B cell (primary cell): ENCODE measurements around the gene MISP3. TPM values are rescaled to one million over a fixed set of nuclear protein-coding genes. Genes with fewer than 3 reads are reported as not detected.

Experiments used
- ATAC-seq: fragments of 200-7000 bp; cut with Tn5 transposase; one replicate; pipeline ENCODE4 v1.10.0; 2021; ENCODE audit warnings: low read depth, mild to moderate bottlenecking, moderate number of reproducible peaks, moderate library complexity
- CTCF ChIA-PET: fragments of 350-600 bp; sonication (Branson Sonifier 250); formaldehyde crosslinking; loops from one replicate; lab custom pipeline; 2021; ENCODE audit warnings: antibody characterized with exemption, inconsistent platforms; lab: Charles Lee
- POLR2A ChIA-PET: fragments of 350-600 bp; sonication (Branson Sonifier 250); formaldehyde crosslinking; loops from one replicate; lab custom pipeline; 2021; ENCODE audit warnings: antibody characterized with exemption; lab: Charles Lee
- DNase-seq: peaks from one replicate; pipeline ENCODE4 v3.0.0; 2013
- H2AFZ ChIP-seq: 2 replicates; pipeline ENCODE4 v1.6.1; 2012; ENCODE audit warnings: mild to moderate bottlenecking, low read depth, low read length; ENCODE audit not compliant: insufficient read depth, poor library complexity, severe bottlenecking
- H3K27ac ChIP-seq, 2 donors: 1 replicate in 1 of 2; 2 replicates in 1 of 2; pipeline ENCODE4 v1.5.1; 2012 to 2013; ENCODE audit warnings: low read length in 2 of 2, mild to moderate bottlenecking in 2 of 2, moderate library complexity in 1 of 2
- H3K27me3 ChIP-seq, 4 experiments: fragments of 200-600 bp in 1 of 4; sonication (generic) in 1 of 4; replicated peaks in 1 of 4; 1 replicate in 2 of 4; 2 replicates in 2 of 4; pipeline versions ENCODE4 v1.6.1 to v1.7.0; 2013 to 2016; ENCODE audit warnings: low read length in 3 of 4, mild to moderate bottlenecking in 2 of 4, mixed read lengths in 1 of 4, moderate library complexity in 1 of 4; ENCODE audit not compliant: insufficient read depth in 4 of 4, control insufficient read depth in 3 of 4; ENCODE audit errors: control extremely low read depth in 1 of 4
- H3K36me3 ChIP-seq, 2 experiments: replicated peaks in 1 of 2; 1 replicate in 1 of 2; 2 replicates in 1 of 2; pipeline versions ENCODE4 v1.6.1 to v1.7.1; 2013; ENCODE audit warnings: low read length in 1 of 2; ENCODE audit not compliant: insufficient read depth in 2 of 2, control insufficient read depth in 1 of 2; ENCODE audit errors: control extremely low read depth in 1 of 2, extremely low read depth in 1 of 2
- H3K4me1 ChIP-seq, 2 donors: fragments of 200-600 bp in 1 of 2; sonication (generic) in 1 of 2; 1 replicate in 1 of 2; 2 replicates in 1 of 2; pipeline versions ENCODE4 v1.5.1 to v1.6.1; 2013 to 2017; ENCODE audit warnings: low read length in 2 of 2; ENCODE audit not compliant: control insufficient read depth in 2 of 2, insufficient read depth in 2 of 2
- H3K4me2 ChIP-seq: replicated peaks from 2 replicates; pipeline ENCODE3; 2012; ENCODE audit warnings: mild to moderate bottlenecking, low read depth, low read length; ENCODE audit not compliant: poor library complexity, severe bottlenecking
- H3K4me3 ChIP-seq, 5 experiments: fragments of 200-600 bp in 1 of 5; sonication (generic) in 1 of 5; 1 replicate in 3 of 5; 2 replicates in 2 of 5; pipeline versions ENCODE4 v1.5.1 to v1.7.0; 2011 to 2016; ENCODE audit warnings: low read length in 4 of 5, mild to moderate bottlenecking in 4 of 5, low read depth in 2 of 5, control low read depth in 1 of 5, moderate library complexity in 1 of 5; ENCODE audit not compliant: insufficient read depth in 1 of 5; ENCODE audit errors: control extremely low read depth in 1 of 5, extremely low read depth in 1 of 5
- H3K79me2 ChIP-seq: fragments of 200-600 bp; sonication (generic); one replicate; pipeline ENCODE4 v1.6.0; 2016; ENCODE audit warnings: low read length; ENCODE audit not compliant: control insufficient read depth, insufficient read depth
- H3K9ac ChIP-seq: fragments of 200-600 bp; sonication (generic); 2 replicates; pipeline ENCODE4 v1.6.1; 2017; ENCODE audit warnings: mild to moderate bottlenecking, low read length, moderate library complexity
- H3K9me3 ChIP-seq, 3 donors: one replicate each; pipeline versions ENCODE4 v1.6.1 to v1.7.1; 2013; ENCODE audit warnings: low read length in 2 of 3; ENCODE audit not compliant: control insufficient read depth in 2 of 3, insufficient read depth in 1 of 3; ENCODE audit errors: control extremely low read depth in 1 of 3
- H4K20me1 ChIP-seq: 2 replicates; pipeline ENCODE4 v1.6.0; 2012; ENCODE audit warnings: mild to moderate bottlenecking, low read length; ENCODE audit not compliant: insufficient read depth, control insufficient read depth, poor library complexity, severe bottlenecking
- H3K27ac Mint-ChIP-seq: one replicate; pipeline ENCODE4 v1.8.0; 2021; ENCODE audit warnings: mixed read lengths
- H3K27me3 Mint-ChIP-seq: one replicate; pipeline ENCODE4 v1.8.0; 2021; ENCODE audit warnings: mixed read lengths
- H3K4me1 Mint-ChIP-seq: one replicate; pipeline ENCODE4 v1.8.0; 2021; ENCODE audit warnings: mixed read lengths
- H3K4me3 Mint-ChIP-seq: one replicate; pipeline ENCODE4 v1.8.0; 2021; ENCODE audit warnings: mixed read lengths
- H3K9me3 Mint-ChIP-seq: one replicate; pipeline ENCODE4 v1.8.0; 2022; ENCODE audit warnings: mixed read lengths; ENCODE audit not compliant: insufficient read depth
- EZH2 ChIP-seq: IDR thresholded peaks from 2 replicates; pipeline ENCODE4 v1.6.1; 2012; ENCODE audit warnings: borderline replicate concordance, low read depth, mild to moderate bottlenecking, moderate library complexity, low read length; ENCODE audit not compliant: insufficient read depth, poor library complexity, severe bottlenecking
- WGBS: methylation state at CpG from one replicate; pipeline ENCODE4 v1.1.5; 2013; ENCODE audit warnings: missing lambda C conversion rate; ENCODE audit not compliant: insufficient coverage; 5-methylcytosine and 5-hydroxymethylcytosine counted together
- intact Hi-C: fragments of 100-400 bp; cut with micrococcal nuclease; formaldehyde crosslinking; loops from one replicate; pipeline ENCODE4 v1.10.0; 2022
- polyA plus RNA-seq: library from polyadenylated mRNA; depleted of rRNA; stranded (reverse); fragments of >200 nt; gene quantifications from 2 replicates; pipeline ENCODE4 v1.2.3, GENCODE V29; 2012
- total RNA-seq, 2 donors: library from RNA; stranded (reverse); fragments of 120-200 nt in 1 of 2; gene quantifications; 1 replicate in 1 of 2; 2 replicates in 1 of 2; pipeline versions ENCODE4 v1.2.3 to v1.2.4, GENCODE V29; 2013 to 2022
- TF ChIP-seq, protein P1 (sequence below): fragments of 200-600 bp; IDR thresholded peaks from one replicate; pipeline ENCODE4 v1.8.0; 2022; ENCODE audit warnings: antibody characterized with exemption, mild to moderate bottlenecking

MISP3 gene
- total and polyA plus RNA-seq, 2 donors (not counting 1 experiment from before 2014, with no cell fraction given): 0.34 TPM

DNA sequence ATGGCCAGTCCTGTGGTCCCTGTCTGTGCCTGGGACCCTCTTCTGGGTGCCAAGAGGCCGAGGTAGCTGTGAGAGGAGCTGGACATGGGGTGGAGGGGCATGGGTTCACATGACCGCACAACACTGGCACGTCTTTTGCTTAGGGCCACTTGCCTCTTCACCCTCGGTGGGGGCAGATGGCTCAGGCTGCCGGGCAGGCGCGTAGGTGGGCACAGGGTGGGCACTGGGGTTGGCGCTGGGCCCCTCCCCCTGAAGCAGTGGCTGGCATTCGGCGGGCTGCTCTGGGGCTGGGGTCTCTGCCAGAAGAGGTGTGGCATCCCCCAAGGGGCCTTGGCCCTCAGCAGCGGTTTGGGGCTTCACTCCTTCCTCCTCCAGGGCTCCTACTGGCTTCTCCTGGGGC is 19.1 kb upstream of the MISP3 start:
- Histone ChIP-seq H4K20me1 (peaks cover 16% of the 10 kb centered on the region), H3K27me3 (peaks cover 0 to 22% (median 14%) of the 10 kb centered on the region in 4 experiments), H3K9ac (no peak overlapping the region), H3K79me2 (no peaks in the 10 kb centered on the region), H3K4me2 (no peak overlapping the region), H3K4me1 (peaks cover 11 to 14% of the 10 kb centered on the region in 2 donors), H3K27ac (no peak overlapping the region), H3K4me3 (no peak overlapping the region), H3K9me3 (peaks cover 0 to 8% (median under 1%) of the 10 kb centered on the region in 3 donors), H2AFZ (no peak overlapping the region), H3K36me3 (peaks cover 7 to 40% of the 10 kb centered on the region in 2 experiments)
- ATAC-seq (no peak), DNase-seq (no peak)
- Mint-ChIP-seq H3K27ac (no peak overlapping the region), H3K9me3 (no peaks in the 10 kb centered on the region), H3K27me3 (peaks cover 13% of the 10 kb centered on the region), H3K4me1 (peaks cover 12% of the 10 kb centered on the region), H3K4me3 (no peak overlapping the region)
- CTCF ChIA-PET: interaction anchor here (1.1 to 2.0 kb wide), 4 partner anchors 10 to 173 kb away, joined by 3 to 8 read pairs (median 4); partner anchors contain the start of gene MISP3
- 93% methylated on average over 11 of the region's 11 CpGs for WGBS
- intact Hi-C loops: no loop called here
- TF ChIP-seq, protein P1, sequence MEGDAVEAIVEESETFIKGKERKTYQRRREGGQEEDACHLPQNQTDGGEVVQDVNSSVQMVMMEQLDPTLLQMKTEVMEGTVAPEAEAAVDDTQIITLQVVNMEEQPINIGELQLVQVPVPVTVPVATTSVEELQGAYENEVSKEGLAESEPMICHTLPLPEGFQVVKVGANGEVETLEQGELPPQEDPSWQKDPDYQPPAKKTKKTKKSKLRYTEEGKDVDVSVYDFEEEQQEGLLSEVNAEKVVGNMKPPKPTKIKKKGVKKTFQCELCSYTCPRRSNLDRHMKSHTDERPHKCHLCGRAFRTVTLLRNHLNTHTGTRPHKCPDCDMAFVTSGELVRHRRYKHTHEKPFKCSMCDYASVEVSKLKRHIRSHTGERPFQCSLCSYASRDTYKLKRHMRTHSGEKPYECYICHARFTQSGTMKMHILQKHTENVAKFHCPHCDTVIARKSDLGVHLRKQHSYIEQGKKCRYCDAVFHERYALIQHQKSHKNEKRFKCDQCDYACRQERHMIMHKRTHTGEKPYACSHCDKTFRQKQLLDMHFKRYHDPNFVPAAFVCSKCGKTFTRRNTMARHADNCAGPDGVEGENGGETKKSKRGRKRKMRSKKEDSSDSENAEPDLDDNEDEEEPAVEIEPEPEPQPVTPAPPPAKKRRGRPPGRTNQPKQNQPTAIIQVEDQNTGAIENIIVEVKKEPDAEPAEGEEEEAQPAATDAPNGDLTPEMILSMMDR: no peak
- no peak for TF ChIP-seq EZH2
- POLR2A ChIA-PET: interaction anchor here (0.6 kb wide), 1 partner anchor 11 kb away, joined by 5 read pairs; no protein-coding TSS in a partner anchor

DNA sequence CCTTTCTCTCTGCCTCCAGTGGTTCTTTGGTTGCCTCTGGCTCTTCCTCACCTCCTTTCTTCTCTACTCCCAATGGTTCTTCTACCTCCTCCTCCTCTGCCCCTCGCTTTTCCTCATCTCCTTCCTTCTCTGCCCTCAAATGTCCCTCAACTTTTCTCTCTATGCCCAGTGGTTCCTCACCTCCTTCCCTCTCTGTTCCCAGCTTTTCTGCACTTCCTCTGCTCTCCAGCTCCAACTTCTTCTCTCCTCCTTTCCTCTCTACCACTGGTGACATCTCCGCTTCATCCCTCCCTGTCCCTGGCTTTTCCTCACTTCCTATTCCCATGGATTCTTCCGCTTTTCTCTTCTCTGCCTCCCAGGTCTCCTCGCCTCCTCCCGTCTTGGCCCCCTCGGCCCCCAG is 18.5 kb upstream of the MISP3 start:
- no peaks in the 10 kb centered on the region for H3K79me2 ChIP-seq
- Mint-ChIP-seq H3K4me3 (no peak overlapping the region), H3K27ac (no peak overlapping the region), H3K9me3 (no peaks in the 10 kb centered on the region), H3K27me3 (peaks cover 19% of the 10 kb centered on the region), H3K4me1 (peaks cover 16% of the 10 kb centered on the region)
- DNase-seq (no peak), ATAC-seq (no peak)
- H3K27me3 ChIP-seq: peaks cover 0 to 28% (median 19%) of the 10 kb centered on the region in 4 experiments
- H3K27ac ChIP-seq: no peak overlapping the region
- H3K4me3 ChIP-seq: no peak overlapping the region
- POLR2A ChIA-PET: interaction anchor here (0.6 kb wide), 1 partner anchor 15 kb away, joined by 3 read pairs; no protein-coding TSS in a partner anchor
- no peak overlapping the region for H3K4me2 ChIP-seq
- WGBS: 87% methylated on average over 6 of the region's 6 CpGs
- H3K9me3 ChIP-seq: peaks cover 0 to 12% (median 0%) of the 10 kb centered on the region in 3 donors
- H3K4me1 ChIP-seq: peaks cover 17 to 20% of the 10 kb centered on the region in 2 donors
- H4K20me1 ChIP-seq: peaks cover 10% of the 10 kb centered on the region
- H3K9ac ChIP-seq: no peak overlapping the region
- intact Hi-C loops: no loop called here
- H2AFZ ChIP-seq: no peak overlapping the region
- CTCF ChIA-PET: interaction anchor here (1.0 kb wide), 1 partner anchor 22 kb away, joined by 3 read pairs; the partner anchor contains the start of gene IL27RA
- no peak for TF ChIP-seq EZH2
- TF ChIP-seq, protein P1: no peak
- H3K36me3 ChIP-seq: peaks cover 7 to 34% of the 10 kb centered on the region in 2 experiments
